ENCODE measurements around the gene TWNK.

TWNK gene

GRCh38 chr10:100986952-100987684, at the start of gene TWNK, which contains the start of gene MRPL43:
Gene TWNK, plus strand, starts transcription at chr10:100987543. Its CDS starts 668 bp downstream, at chr10:100988211.
Gene MRPL43, minus strand, starts transcription at chr10:100987497. Its CDS starts 54 bp downstream, at chr10:100987443.
- DNase-seq (ENCODE audit: low spot score), result peak; percentile 89

GRCh38 chr10:100939763-100940344, 47.5 kb upstream of the TWNK start:
- DNase-seq (ENCODE audit: low spot score), result no peak

DNA sequence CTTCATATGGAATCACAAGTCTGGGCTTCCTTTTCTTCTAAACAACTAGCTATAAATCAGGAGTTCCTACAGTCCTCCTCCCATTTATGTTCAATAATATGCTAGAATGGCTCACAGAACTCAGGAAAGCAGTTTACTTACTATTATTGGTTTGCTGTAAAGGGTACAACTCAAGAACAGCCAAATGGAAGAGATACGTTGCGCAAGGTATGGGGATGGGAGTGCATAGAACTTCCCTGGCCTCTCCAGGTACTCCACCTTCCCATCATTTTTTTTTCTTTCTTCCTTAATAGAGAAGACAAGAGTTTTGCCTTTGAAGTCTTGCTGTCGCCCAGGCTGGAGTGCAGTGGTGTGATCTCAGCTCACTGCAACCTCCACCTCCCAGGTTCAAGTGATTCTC, 45.1 kb upstream of the TWNK start:
- DNase-seq (ENCODE audit: low spot score), result no peak

DNA sequence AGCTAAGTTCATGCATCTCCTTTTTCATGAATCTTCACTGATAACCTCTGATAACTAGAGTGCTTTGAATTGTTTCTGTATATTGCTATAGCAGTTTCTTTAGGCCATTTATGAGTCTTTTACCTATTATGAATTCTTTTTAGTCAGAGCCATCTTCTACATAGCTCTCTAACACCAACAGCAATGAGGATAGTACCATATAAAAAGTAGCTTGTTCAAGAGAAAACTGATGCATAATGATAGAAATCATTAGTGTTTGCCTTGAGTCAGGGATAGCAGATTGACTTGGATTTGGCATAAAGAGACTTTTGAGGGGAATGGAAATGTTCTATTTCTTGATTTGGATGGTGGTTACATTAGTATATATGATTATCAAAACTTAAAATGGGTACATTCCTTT, 43.8 kb upstream of the TWNK start:
- no peak for DNase-seq (ENCODE audit: low spot score)

DNA sequence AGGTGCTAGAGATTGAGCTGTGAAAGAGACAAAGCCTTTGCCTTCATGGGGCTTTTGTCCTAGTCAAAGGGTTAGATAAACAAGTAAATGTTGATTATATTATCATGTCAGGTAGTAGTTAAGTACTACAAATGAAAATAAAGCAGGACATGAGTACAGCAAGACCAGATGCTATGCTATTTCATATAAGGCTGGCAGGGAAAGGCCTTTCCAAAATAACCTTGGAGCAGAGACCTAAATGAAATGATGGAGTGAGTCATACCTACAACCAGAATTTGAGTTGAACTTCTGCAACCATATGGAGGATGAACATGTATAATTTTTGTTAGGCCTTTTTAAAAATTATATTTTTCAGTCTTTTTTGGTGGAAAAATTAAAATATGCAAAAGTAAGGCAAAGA, 41.6 kb upstream of the TWNK start:
- no peak for DNase-seq (ENCODE audit: low spot score)

DNA sequence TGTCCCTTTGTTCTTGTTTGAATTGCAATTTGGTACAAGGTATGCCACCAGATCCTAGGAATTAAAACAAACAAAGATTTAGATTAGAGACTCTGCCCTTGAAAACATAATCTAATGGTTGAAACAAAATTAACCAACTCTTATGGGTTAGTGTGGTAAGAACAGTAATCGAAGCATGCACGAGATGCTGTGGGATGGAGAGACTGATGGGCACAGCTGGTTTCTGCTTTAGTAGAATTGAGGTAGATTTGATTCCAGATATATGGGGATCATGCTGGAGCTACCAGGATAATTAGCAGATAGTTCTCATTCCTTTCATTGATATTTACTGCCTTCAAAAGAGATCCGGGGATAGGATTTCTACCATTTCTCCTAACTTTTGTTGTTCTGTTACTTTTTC, 38.4 kb upstream of the TWNK start:
- DNase-seq (ENCODE audit: low spot score), result no peak

DNA sequence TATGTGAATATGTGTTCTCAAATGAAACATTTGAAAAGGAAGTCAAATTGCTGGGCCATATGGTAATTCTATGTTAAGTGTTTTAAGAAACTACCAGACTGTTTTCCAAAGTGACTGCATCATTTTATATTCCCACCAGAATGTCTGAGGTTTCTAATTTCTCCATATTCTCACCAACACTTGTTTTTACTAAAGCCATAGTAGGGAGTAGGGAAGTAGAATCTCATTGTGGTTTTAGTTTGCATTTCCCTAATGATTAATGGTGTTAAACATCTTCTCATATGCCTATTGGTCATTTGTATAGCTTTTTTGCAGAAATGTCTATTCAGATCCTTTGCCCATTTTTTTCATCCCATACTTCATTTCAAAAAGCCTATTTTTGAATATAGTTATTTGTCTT, 27.1 kb upstream of the TWNK start:
- DNase-seq (ENCODE audit: low spot score), result no peak

- DNase-seq (ENCODE audit: low spot score), result no peak
Measured at GRCh38 chr10:100962351-100963080, 24.8 kb upstream of the TWNK start.

DNA sequence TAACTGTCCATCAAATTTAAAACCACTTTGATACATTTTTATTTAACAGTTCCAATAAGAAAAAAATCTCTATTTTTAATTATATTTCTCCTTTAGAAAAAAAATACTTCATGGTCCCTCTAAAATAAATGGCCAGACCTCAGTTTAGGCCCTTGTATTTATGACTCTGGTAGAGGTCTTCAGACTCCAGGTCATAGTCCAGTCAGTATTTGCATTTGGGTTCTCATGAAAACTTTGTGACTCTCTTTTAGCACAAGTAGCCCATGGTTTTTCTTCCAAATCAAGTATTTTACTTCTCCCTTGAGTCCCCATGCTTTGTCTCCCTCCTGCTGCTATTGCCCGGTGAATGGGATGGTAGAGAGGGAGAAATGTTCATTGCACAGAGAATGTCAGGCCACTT, 23.5 kb upstream of the TWNK start:
- DNase-seq (ENCODE audit: low spot score), result no peak

DNA sequence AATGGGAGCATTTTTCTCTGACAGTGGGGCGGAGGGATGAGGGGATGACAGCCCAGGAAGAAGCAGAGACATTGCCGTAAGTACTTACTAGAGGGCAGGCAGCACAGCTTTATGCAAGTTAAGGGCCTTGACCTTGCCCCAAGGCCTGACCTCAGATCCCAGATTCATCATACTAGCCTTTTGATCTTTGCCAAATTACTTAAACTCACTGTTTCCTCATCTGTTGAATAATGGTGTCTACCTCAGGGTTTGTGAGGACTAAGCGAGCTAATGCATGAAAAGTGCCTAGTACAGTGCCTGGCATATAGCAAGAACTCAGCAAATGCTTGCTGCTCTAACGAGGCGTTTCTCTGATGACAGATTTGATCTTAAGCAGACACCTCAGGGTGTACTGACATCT, 21.5 kb upstream of the TWNK start:
- no peak for DNase-seq (ENCODE audit: low spot score)

DNA sequence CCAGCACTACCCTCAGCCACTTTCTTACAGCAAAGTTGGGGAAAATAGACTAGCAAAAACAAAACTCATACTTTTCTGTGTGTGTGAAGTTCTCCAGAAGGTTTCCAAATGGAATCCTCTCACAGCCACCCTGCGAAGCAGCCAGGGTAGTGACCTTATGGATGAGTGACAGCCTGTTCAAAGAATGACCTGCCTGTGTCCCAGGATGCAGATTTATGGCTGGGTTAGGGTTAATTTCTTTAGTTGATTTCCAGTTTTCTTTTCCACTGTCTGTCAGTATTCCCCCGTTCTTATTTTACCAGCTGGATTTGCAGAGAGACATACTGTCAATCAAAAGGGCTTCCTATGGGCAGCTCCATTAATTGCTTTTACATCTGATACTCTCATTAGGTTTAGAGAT, 20.5 kb upstream of the TWNK start:
- DNase-seq (ENCODE audit: low spot score), result no peak

- no peak for DNase-seq (ENCODE audit: low spot score)
Measured at GRCh38 chr10:100967332-100967731, 20.0 kb upstream of the TWNK start.

DNA sequence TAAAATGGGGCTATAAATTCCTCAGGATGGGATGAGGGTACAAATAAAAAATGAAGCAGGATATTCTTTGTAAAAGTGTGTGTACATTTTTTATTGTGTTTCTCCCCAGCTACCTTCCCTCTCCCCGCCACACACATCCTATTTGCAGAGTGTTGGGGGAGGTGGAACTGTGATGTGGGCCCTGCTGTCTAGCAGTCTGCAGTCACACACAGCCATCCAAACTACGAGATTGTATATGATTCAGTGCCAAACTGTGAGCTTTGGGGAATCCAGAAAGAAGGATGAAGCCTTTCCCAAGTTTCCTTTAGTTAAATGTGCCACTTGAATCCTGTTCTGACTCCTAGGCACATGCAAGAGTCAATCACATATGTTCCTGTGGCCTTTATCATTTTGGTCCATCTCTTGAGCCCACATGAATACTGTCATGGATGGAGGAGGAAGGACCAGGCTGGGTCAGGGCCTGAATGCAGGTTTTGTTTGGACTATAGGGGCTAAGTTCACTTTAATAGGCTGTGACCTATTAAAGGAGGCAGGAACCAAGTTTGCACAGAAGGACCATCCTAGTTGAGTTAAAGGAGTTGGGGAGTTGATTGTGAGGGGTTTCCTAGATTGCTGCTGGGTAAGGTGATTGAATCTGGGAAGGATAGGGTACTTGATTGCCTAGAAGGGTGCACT, 19.1 kb upstream of the TWNK start:
- DNase-seq (ENCODE audit: low spot score), result no peak

- no peak for DNase-seq (ENCODE audit: low spot score)
Measured at GRCh38 chr10:100968863-100969186, 18.5 kb upstream of the TWNK start.

GRCh38 chr10:100969187-100970075, 17.9 kb upstream of the TWNK start, which contains the start of gene SEMA4G:
Gene SEMA4G, plus strand, starts transcription at chr10:100969504. Its CDS starts 3,409 bp downstream, at chr10:100972913.
- DNase-seq (ENCODE audit: low spot score), result peak; percentile 87

GRCh38 chr10:100970076-100970913, 17.0 kb upstream of the TWNK start:
- DNase-seq (ENCODE audit: low spot score), result no peak

- DNase-seq (ENCODE audit: low spot score), result no peak
Measured at GRCh38 chr10:100970914-100971811, 16.2 kb upstream of the TWNK start.

- no peak for DNase-seq (ENCODE audit: low spot score)
Measured at GRCh38 chr10:100972115-100972903, 15.0 kb upstream of the TWNK start.

Data from ecto neural progenitor cell (in vitro differentiated cells).